Endodermal cell (in vitro differentiated cells): ENCODE measurements around the gene PLEKHA6. TPM values are rescaled to one million over a fixed set of nuclear protein-coding genes. Genes with fewer than 3 reads are reported as not detected.

Experiments
- DNase-seq: peaks from one replicate; pipeline ENCODE4 v3.0.0-alpha.2; 2017
- H3K27ac ChIP-seq: 2 replicates; pipeline ENCODE4 v1.5.1; 2013; ENCODE audit warnings: mild to moderate bottlenecking, low read depth, low read length, moderate library complexity
- H3K27me3 ChIP-seq: 2 replicates; pipeline ENCODE4 v1.6.1; 2013; ENCODE audit warnings: mild to moderate bottlenecking, low read length, moderate library complexity; ENCODE audit not compliant: insufficient read depth, control insufficient read depth, poor library complexity, severe bottlenecking
- H3K36me3 ChIP-seq: 2 replicates; pipeline ENCODE4 v1.7.0; 2013; ENCODE audit warnings: mild to moderate bottlenecking, low read length, moderate library complexity; ENCODE audit not compliant: control insufficient read depth, insufficient read depth
- H3K4me1 ChIP-seq: one replicate; pipeline ENCODE4 v1.7.0; 2013; ENCODE audit warnings: low read length; ENCODE audit not compliant: control insufficient read depth, insufficient read depth
- H3K4me3 ChIP-seq: 2 replicates; pipeline ENCODE4 v1.5.1; 2013; ENCODE audit warnings: mild to moderate bottlenecking, low read length, moderate library complexity
- H3K9ac ChIP-seq: 2 replicates; pipeline ENCODE4 v1.6.1; 2013; ENCODE audit warnings: mild to moderate bottlenecking, low read length, moderate library complexity; ENCODE audit not compliant: poor library complexity, severe bottlenecking; ENCODE audit errors: extremely low read depth
- H3K9me3 ChIP-seq: 2 replicates; pipeline ENCODE4 v1.6.1; 2013; ENCODE audit warnings: mild to moderate bottlenecking, low read length, moderate library complexity; ENCODE audit not compliant: control insufficient read depth
- H3K27ac Mint-ChIP-seq: 2 replicates; pipeline ENCODE4 v1.8.0; 2020; ENCODE audit warnings: mixed read lengths
- H3K27me3 Mint-ChIP-seq: 2 replicates; pipeline ENCODE4 v1.8.0; 2021; ENCODE audit warnings: mild to moderate bottlenecking, mixed read lengths; ENCODE audit not compliant: insufficient read depth
- H3K36me3 Mint-ChIP-seq: 2 replicates; pipeline ENCODE4 v1.8.0; 2020; ENCODE audit warnings: low read depth, mixed read lengths
- H3K4me1 Mint-ChIP-seq: 2 replicates; pipeline ENCODE4 v1.8.0; 2020; ENCODE audit warnings: mixed read lengths
- H3K4me3 Mint-ChIP-seq: 2 replicates; pipeline ENCODE4 v1.8.0; 2020; ENCODE audit warnings: mild to moderate bottlenecking, moderate library complexity, mixed read lengths
- H3K9me3 Mint-ChIP-seq: 2 replicates; pipeline ENCODE4 v1.8.0; 2020; ENCODE audit warnings: mild to moderate bottlenecking, mixed read lengths
- CTCF ChIP-seq: fragments of 200-600 bp; sonication (generic); conservative IDR thresholded peaks from 2 replicates; pipeline ENCODE4 v1.5.0; 2021; ENCODE audit warnings: antibody characterized with exemption, mild to moderate bottlenecking
- WGBS, 2 experiments: methylation state at CpG; one replicate each; pipeline versions ENCODE4 v1.1.5 to v1.1.7; 2013; ENCODE audit warnings: missing lambda C conversion rate in 2 of 2, mixed read lengths in 1 of 2; ENCODE audit not compliant: insufficient coverage in 1 of 2, insufficient read length in 1 of 2; 5-methylcytosine and 5-hydroxymethylcytosine counted together
- total RNA-seq, 2 donors: library from RNA; stranded (reverse); fragmentation: NEBNext Ultra II Directional in 1 of 2; extraction: Animal tissue kit (Norgen Biotek cat#: 25700) in 1 of 2; gene quantifications; 2 replicates in 1 of 2; 3 replicates in 1 of 2; pipeline ENCODE4 v1.2.1, GENCODE V29; 2021

Gene PLEKHA6
- total RNA-seq, 2 donors from 2014 or later: 37.0 to 43.3 TPM

GRCh38 chr1:204367956-204368355 is 8.2 kb upstream of the PLEKHA6 start:
- Mint-ChIP-seq H3K27ac (no peak overlapping the region), H3K4me3 (no peak overlapping the region), H3K27me3 (peaks cover 41% of the 10 kb centered on the region), H3K9me3 (no peaks in the 10 kb centered on the region), H3K4me1 (peaks cover 2% of the 10 kb centered on the region), H3K36me3 (no peaks in the 10 kb centered on the region)
- Histone ChIP-seq H3K4me1 (peaks cover 5% of the 10 kb centered on the region), H3K9ac (no peak overlapping the region), H3K36me3 (no peaks in the 10 kb centered on the region), H3K4me3 (no peak overlapping the region), H3K9me3 (no peaks in the 10 kb centered on the region), H3K27ac (no peak overlapping the region), H3K27me3 (peaks cover 21% of the 10 kb centered on the region)
- TF ChIP-seq CTCF: no peak
- WGBS, 2 experiments: 86 to 88% methylated on average over 6 to 10 of the region's 10 CpGs
- DNase-seq: no peak

- no peak for DNase-seq
- no peaks in the 10 kb centered on the region for H3K36me3 Mint-ChIP-seq
- Histone ChIP-seq H3K4me3 (no peak overlapping the region), H3K4me1 (peaks cover 5% of the 10 kb centered on the region), H3K27ac (no peak overlapping the region), H3K9ac (no peak overlapping the region), H3K9me3 (no peaks in the 10 kb centered on the region), H3K27me3 (peaks cover 21% of the 10 kb centered on the region), H3K36me3 (no peaks in the 10 kb centered on the region)
- H3K27me3 Mint-ChIP-seq: peaks cover 42% of the 10 kb centered on the region
- no peak overlapping the region for H3K4me3 Mint-ChIP-seq
- H3K4me1 Mint-ChIP-seq: peaks cover 2% of the 10 kb centered on the region
- no peak overlapping the region for H3K27ac Mint-ChIP-seq
- H3K9me3 Mint-ChIP-seq: no peaks in the 10 kb centered on the region
- 89 to 95% methylated on average over 10 to 16 of the region's 16 CpGs for WGBS, 2 experiments
- no peak for TF ChIP-seq CTCF
Measured at GRCh38 chr1:204367193-204367858, 7.6 kb upstream of the PLEKHA6 start.

- Histone ChIP-seq H3K4me1 (peaks cover 5% of the 10 kb centered on the region), H3K4me3 (no peak overlapping the region), H3K36me3 (no peaks in the 10 kb centered on the region), H3K9me3 (no peaks in the 10 kb centered on the region), H3K9ac (no peak overlapping the region), H3K27me3 (peaks cover 21% of the 10 kb centered on the region), H3K27ac (no peak overlapping the region)
- WGBS, 2 experiments: 82 to 89% methylated on average over 6 to 7 of the region's 7 CpGs
- peak; percentile 83 for TF ChIP-seq CTCF
- Mint-ChIP-seq H3K9me3 (no peaks in the 10 kb centered on the region), H3K27ac (no peak overlapping the region), H3K4me1 (peaks cover 2% of the 10 kb centered on the region), H3K27me3 (peaks cover 41% of the 10 kb centered on the region), H3K36me3 (no peaks in the 10 kb centered on the region), H3K4me3 (no peak overlapping the region)
- DNase-seq: peak; percentile 88
Measured at GRCh38 chr1:204366759-204367158, 7.0 kb upstream of the PLEKHA6 start.
